HG03196 (cell line): ENCODE data around the gene SRRM2.

Source experiments
- ATAC-seq: cut with Tn5 transposase; IDR thresholded peaks from one replicate; pipeline ENCODE4 v1.9.1; 2021; ENCODE audit not compliant: unreplicated experiment

The SRRM2 gene

GRCh38 chr16:2761472-2761871 lies 9.0 kb downstream of the SRRM2 start:
- ATAC-seq: no peak

- no peak for ATAC-seq
These were observed 9.6 kb downstream of the SRRM2 start for GRCh38 chr16:2761886-2762583.

GRCh38 chr16:2762711-2763110 lies 10.3 kb downstream of the SRRM2 start:
- no peak for ATAC-seq

- no peak for ATAC-seq
These were observed 10.7 kb downstream of the SRRM2 start for GRCh38 chr16:2763173-2763572.

- ATAC-seq: no peak
These were observed 12.3 kb downstream of the SRRM2 start for GRCh38 chr16:2764718-2765117.

GRCh38 chr16:2765462-2766404 lies 13.3 kb downstream of the SRRM2 start:
- no peak for ATAC-seq

- ATAC-seq: no peak
These were observed 14.1 kb downstream of the SRRM2 start for GRCh38 chr16:2766430-2767139.

GRCh38 chr16:2767140-2767731 lies 14.8 kb downstream of the SRRM2 start:
- no peak for ATAC-seq

- ATAC-seq: no peak
These were observed 15.5 kb downstream of the SRRM2 start for GRCh38 chr16:2767891-2768290.

- no peak for ATAC-seq
These were observed 16.1 kb downstream of the SRRM2 start for GRCh38 chr16:2768403-2769089.

- ATAC-seq: no peak
These were observed 16.7 kb downstream of the SRRM2 start for GRCh38 chr16:2769100-2769529.

- ATAC-seq: no peak
These were observed 17.2 kb downstream of the SRRM2 start for GRCh38 chr16:2769675-2770056.

- no peak for ATAC-seq
These were observed 17.9 kb downstream of the SRRM2 start for GRCh38 chr16:2770057-2770951.

- no peak for ATAC-seq
These were observed 19.3 kb downstream of the SRRM2 start for GRCh38 chr16:2771496-2772402.

- no peak for ATAC-seq
These were observed 20.9 kb downstream of the SRRM2 start for GRCh38 chr16:2773188-2773968.

- no peak for ATAC-seq
These were observed 21.9 kb downstream of the SRRM2 start for GRCh38 chr16:2774161-2774891.

GRCh38 chr16:2775131-2775716 lies 22.8 kb downstream of the SRRM2 start:
- no peak for ATAC-seq
